ENCODE results near the gene ZFTA.

The ZFTA gene

DNA sequence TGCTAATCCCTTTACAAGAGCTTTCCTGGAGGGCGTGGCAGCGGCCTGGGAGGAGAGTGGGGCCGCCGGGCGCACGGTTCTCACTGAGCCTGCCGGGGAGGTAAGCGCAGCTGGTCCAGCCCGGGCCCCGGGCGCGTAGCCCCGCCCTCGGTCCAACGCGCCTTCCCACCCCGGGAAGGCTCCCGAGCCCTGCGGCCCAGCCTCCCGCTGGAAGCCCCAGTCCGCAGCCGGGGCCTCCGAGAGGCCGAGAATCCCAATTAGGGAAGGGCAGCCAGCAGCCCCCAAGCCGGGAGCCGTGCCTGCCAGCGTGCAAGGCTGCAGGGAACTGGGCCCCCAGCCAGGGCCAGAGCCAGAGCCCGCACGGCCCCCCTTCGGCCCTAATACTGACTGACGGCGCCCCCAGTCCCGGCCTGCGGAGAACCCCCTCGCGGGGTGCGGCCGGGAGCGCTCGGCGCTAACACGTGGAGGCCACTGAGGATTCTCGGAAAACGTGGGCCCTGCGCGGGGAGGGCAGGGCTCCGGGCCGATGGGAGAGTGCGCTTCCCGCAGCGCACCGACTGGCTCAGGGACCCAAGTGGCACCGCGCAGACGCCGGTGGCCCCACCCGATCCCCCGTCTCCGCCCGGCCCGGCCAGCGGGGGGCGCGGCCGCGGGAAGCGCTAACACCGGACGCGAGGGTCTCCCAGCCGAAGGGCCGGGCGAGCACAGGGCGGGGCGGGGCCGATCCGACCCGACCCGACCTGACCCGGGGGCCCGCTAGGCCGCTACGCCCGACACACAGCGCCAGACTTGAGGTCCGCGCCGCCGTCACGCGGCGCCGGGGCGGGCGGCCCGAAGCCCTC lies 5.7 kb downstream of the ZFTA start:
- Histone ChIP-seq H3K4me3 (ENCODE audit: low read length) (no peak overlapping the region), H3K36me3 (ENCODE audit: control insufficient read depth, low read length) (peaks cover 16% of the 10 kb centered on the region), H3K9me3 (ENCODE audit: control insufficient read depth, insufficient read depth, low read length) (no peaks in the 10 kb centered on the region), H3K4me2 (ENCODE audit: low read length) (no peak overlapping the region), H3K27ac (ENCODE audit: low read depth, low read length) (no peak overlapping the region), H3K9me2 (replicated peaks; ENCODE audit: control insufficient read depth, low read length) (no peaks in the 10 kb centered on the region), H3K79me2 (ENCODE audit: control insufficient read depth, low read length) (peaks cover 16% of the 10 kb centered on the region), H3F3A (ENCODE audit: control insufficient read depth, insufficient read depth) (0 out of 2 replicates have a peak, but pooled peaks cover 3% of the 10 kb centered on the region), H3K27me3 (ENCODE audit: control insufficient read depth, low read length) (no peaks in the 10 kb centered on the region), H4K20me1 (ENCODE audit: control insufficient read depth, insufficient read depth, low read depth, low read length) (peaks cover 12% of the 10 kb centered on the region; the same call in 1 of the 2 replicates), H3K4me1 (ENCODE audit: control insufficient read depth, low read length) (peaks cover 11% of the 10 kb centered on the region)
- TF ChIP-seq EZH2phosphoT487 (IDR thresholded peaks at IDR 0.05; ENCODE audit: borderline replicate concordance, low read length) (no peak), CTCF (IDR thresholded peaks at IDR 0.05; ENCODE audit: low read depth, low read length, poor library complexity, severe bottlenecking) (no peak)

GRCh38 chr11:63761931-63762653 lies 6.5 kb downstream of the ZFTA start:
- TF ChIP-seq EZH2phosphoT487 (IDR thresholded peaks at IDR 0.05; ENCODE audit: borderline replicate concordance, low read length) (no peak), CTCF (IDR thresholded peaks at IDR 0.05; ENCODE audit: low read depth, low read length, poor library complexity, severe bottlenecking) (no peak)
- Histone ChIP-seq H3K27ac (ENCODE audit: low read depth, low read length) (no peak overlapping the region), H3F3A (ENCODE audit: control insufficient read depth, insufficient read depth) (0 out of 2 replicates have a peak, but pooled peaks cover 3% of the 10 kb centered on the region), H3K4me1 (ENCODE audit: control insufficient read depth, low read length) (peaks cover 5% of the 10 kb centered on the region), H4K20me1 (ENCODE audit: control insufficient read depth, insufficient read depth, low read depth, low read length) (peaks cover 7% of the 10 kb centered on the region; the same call in 1 of the 2 replicates), H3K4me3 (ENCODE audit: low read length) (no peak overlapping the region), H3K79me2 (ENCODE audit: control insufficient read depth, low read length) (peaks cover 8% of the 10 kb centered on the region), H3K9me3 (ENCODE audit: control insufficient read depth, insufficient read depth, low read length) (no peaks in the 10 kb centered on the region), H3K36me3 (ENCODE audit: control insufficient read depth, low read length) (peaks cover 16% of the 10 kb centered on the region), H3K4me2 (ENCODE audit: low read length) (no peak overlapping the region), H3K27me3 (ENCODE audit: control insufficient read depth, low read length) (no peaks in the 10 kb centered on the region), H3K9me2 (replicated peaks; ENCODE audit: control insufficient read depth, low read length) (no peaks in the 10 kb centered on the region)

GRCh38 chr11:63761188-63761587 lies 7.4 kb downstream of the ZFTA start:
- Histone ChIP-seq H3K27me3 (ENCODE audit: control insufficient read depth, low read length) (no peaks in the 10 kb centered on the region), H4K20me1 (ENCODE audit: control insufficient read depth, insufficient read depth, low read depth, low read length) (no peaks in the 10 kb centered on the region), H3K79me2 (ENCODE audit: control insufficient read depth, low read length) (no peaks in the 10 kb centered on the region), H3K27ac (ENCODE audit: low read depth, low read length) (no peak overlapping the region), H3F3A (ENCODE audit: control insufficient read depth, insufficient read depth) (0 out of 2 replicates have a peak, but pooled peaks cover 3% of the 10 kb centered on the region), H3K4me2 (ENCODE audit: low read length) (no peak overlapping the region), H3K4me3 (ENCODE audit: low read length) (no peak overlapping the region), H3K36me3 (ENCODE audit: control insufficient read depth, low read length) (peaks cover 20% of the 10 kb centered on the region), H3K9me3 (ENCODE audit: control insufficient read depth, insufficient read depth, low read length) (no peaks in the 10 kb centered on the region), H3K9me2 (replicated peaks; ENCODE audit: control insufficient read depth, low read length) (no peaks in the 10 kb centered on the region), H3K4me1 (ENCODE audit: control insufficient read depth, low read length) (no peaks in the 10 kb centered on the region)
- TF ChIP-seq EZH2phosphoT487 (IDR thresholded peaks at IDR 0.05; ENCODE audit: borderline replicate concordance, low read length) (no peak), CTCF (IDR thresholded peaks at IDR 0.05; ENCODE audit: low read depth, low read length, poor library complexity, severe bottlenecking) (no peak)

Data from DOHH2 (cell line).